Smooth muscle cell (in vitro differentiated cells): ENCODE data around the gene OCA2. TPM values are rescaled to one million over a fixed set of nuclear protein-coding genes. Genes with fewer than 3 reads are reported as not detected.

Experiments used
- DNase-seq: peaks from one replicate; lab custom pipeline; 2025; ENCODE audit not compliant: unreplicated experiment; lab: John Stamatoyannopoulos, UW
- H2AFZ ChIP-seq: fragments of 200-600 bp; sonication (generic); 2 replicates; pipeline ENCODE4 v1.6.0; 2016; ENCODE audit warnings: antibody characterized with exemption, low read depth, mild to moderate bottlenecking
- H3F3A ChIP-seq: fragments of 200-600 bp; sonication (generic); 2 replicates; pipeline ENCODE4 v1.6.0; 2017; ENCODE audit warnings: antibody characterized with exemption, low read depth
- H3K27ac ChIP-seq: fragments of 200-600 bp; sonication (generic); 2 replicates; pipeline ENCODE4 v1.5.1; 2016; ENCODE audit warnings: low read depth, mild to moderate bottlenecking
- H3K27me3 ChIP-seq: fragments of 200-600 bp; sonication (generic); 2 replicates; pipeline ENCODE4 v1.6.1; 2016; ENCODE audit warnings: low read depth, mild to moderate bottlenecking
- H3K36me3 ChIP-seq: fragments of 200-600 bp; sonication (generic); 2 replicates; pipeline ENCODE4 v1.5.1; 2016; ENCODE audit warnings: low read depth
- H3K4me1 ChIP-seq: fragments of 200-600 bp; sonication (generic); 2 replicates; pipeline ENCODE4 v1.5.1; 2016; ENCODE audit warnings: low read depth
- H3K4me2 ChIP-seq: fragments of 200-600 bp; sonication (generic); 2 replicates; pipeline ENCODE4 v1.6.0; 2016; ENCODE audit warnings: mild to moderate bottlenecking
- H3K4me3 ChIP-seq: fragments of 200-600 bp; sonication (generic); 2 replicates; pipeline ENCODE4 v1.5.1; 2016; ENCODE audit warnings: mild to moderate bottlenecking
- H3K79me2 ChIP-seq: fragments of 200-600 bp; sonication (generic); 2 replicates; pipeline ENCODE4 v1.6.0; 2016; ENCODE audit warnings: low read depth, mild to moderate bottlenecking
- H3K9ac ChIP-seq: fragments of 200-600 bp; sonication (generic); 2 replicates; pipeline ENCODE4 v1.6.0; 2016; ENCODE audit warnings: low read depth
- H3K9me3 ChIP-seq: fragments of 200-600 bp; sonication (generic); replicated peaks from 2 replicates; pipeline ENCODE4 v1.5.1; 2016; ENCODE audit warnings: low read depth
- H4K20me1 ChIP-seq: fragments of 200-600 bp; sonication (generic); 2 replicates; pipeline ENCODE4 v1.6.0; 2016; ENCODE audit warnings: low read depth
- CTCF ChIP-seq: fragments of 200-600 bp; sonication (generic); IDR thresholded peaks from 2 replicates; pipeline ENCODE4 v1.5.1; 2017; ENCODE audit warnings: borderline replicate concordance, mild to moderate bottlenecking, antibody characterized with exemption; ENCODE audit not compliant: insufficient read depth, poor library complexity, severe bottlenecking
- WGBS: methylation state at CpG from one replicate; pipeline ENCODE4 v1.1.7; 2016; ENCODE audit warnings: low lambda C conversion rate; 5-methylcytosine and 5-hydroxymethylcytosine counted together
- polyA plus RNA-seq: library from polyadenylated mRNA; unstranded; fragments of >200 nt; fragmentation: Nextera tagmentation; extraction: Ambion mirVana; gene quantifications from 2 replicates; pipeline ENCODE4 v1.2.1, GENCODE V29; 2016
- total RNA-seq: library from RNA; depleted of rRNA; stranded (reverse); fragments of >200 nt; gene quantifications from 2 replicates; pipeline ENCODE4 v1.2.3, GENCODE V29; 2014

OCA2 gene
- total and polyA plus RNA-seq, 2 experiments from 2014 or later: 0.16 TPM; not detected in 1

DNA sequence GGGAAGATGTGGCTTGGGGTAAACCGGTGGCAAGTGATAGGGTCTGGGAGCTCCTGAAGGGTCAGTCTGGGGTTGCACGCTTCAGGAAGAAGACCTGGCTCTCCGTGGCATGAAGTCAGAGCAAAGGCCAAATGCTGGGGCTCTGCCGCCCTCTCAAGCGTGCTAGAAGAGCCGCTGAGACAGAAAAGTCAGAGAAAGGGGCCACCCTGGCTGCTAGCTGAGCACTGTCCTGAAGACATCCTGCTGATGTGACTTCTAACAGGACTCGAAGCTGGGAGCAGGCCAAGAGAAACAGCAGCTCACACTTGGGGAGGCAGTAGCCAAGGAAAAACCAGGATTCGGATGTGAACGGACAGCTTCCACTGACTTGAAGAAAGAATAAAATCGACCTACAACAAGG lies 270.4 kb downstream of the OCA2 start:
- H3K9me3 ChIP-seq: no peaks in the 10 kb centered on the region
- 90% methylated on average over 10 of the region's 10 CpGs for WGBS
- no peaks in the 10 kb centered on the region for H3K4me1 ChIP-seq
- H3K4me3 ChIP-seq: no peak overlapping the region
- H3K79me2 ChIP-seq: no peaks in the 10 kb centered on the region
- H3K27me3 ChIP-seq: no peaks in the 10 kb centered on the region
- no peak overlapping the region for H3K4me2 ChIP-seq
- H3K27ac ChIP-seq: no peak overlapping the region
- no peak for DNase-seq
- peaks cover 4% of the 10 kb centered on the region for H3F3A ChIP-seq
- H3K9ac ChIP-seq: no peak overlapping the region
- TF ChIP-seq CTCF: no peak
- H3K36me3 ChIP-seq: no peaks in the 10 kb centered on the region
- no peaks in the 10 kb centered on the region for H4K20me1 ChIP-seq
- H2AFZ ChIP-seq: no peak overlapping the region

DNA sequence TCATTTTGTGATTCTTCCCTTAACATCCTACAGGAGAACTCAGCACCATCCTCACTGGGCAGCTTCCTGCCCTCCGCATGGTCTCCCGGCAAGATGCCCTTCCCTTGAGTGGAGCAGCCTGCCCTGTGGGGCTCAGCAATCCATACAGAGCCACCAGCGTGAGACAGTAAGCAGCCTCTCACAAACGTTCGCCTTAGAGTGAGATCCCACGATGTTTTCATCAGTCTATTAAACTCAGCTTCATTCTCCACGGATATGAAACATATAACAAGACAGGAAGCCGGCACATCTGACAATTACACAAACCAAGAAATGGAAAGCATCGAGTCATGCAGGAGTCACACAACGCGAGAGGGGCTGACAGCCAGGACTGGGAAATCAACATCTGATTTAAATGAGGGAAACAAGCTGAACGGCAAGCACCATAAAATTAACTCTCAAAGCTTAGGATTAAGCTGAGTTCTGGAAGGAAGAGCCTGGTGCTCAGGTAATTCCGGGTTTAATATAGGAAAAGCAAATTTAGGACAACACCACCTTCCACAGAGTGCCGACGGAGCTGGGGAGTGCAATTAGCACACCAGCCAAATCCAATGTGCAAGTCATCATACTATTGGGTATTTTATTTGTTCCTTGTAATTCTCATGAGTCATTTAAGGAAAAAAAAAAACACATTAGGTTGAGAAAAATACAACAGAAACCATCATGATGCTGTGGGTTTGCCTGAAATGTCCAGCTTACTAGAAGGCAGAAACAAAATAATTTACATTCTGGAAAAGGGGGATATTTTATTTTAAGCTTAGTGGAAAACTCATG lies 272.0 kb downstream of the OCA2 start:
- Histone ChIP-seq H3K9ac (peak overlapping the region; percentile 32), H3K4me1 (no peaks in the 10 kb centered on the region), H3K36me3 (no peaks in the 10 kb centered on the region), H2AFZ (peak overlapping the region; percentile 42), H3K27ac (peak overlapping the region; percentile 77), H3K4me2 (peak overlapping the region; percentile 42), H3F3A (peaks cover 4% of the 10 kb centered on the region), H3K27me3 (no peaks in the 10 kb centered on the region), H3K9me3 (no peaks in the 10 kb centered on the region), H3K4me3 (no peak overlapping the region), H4K20me1 (no peaks in the 10 kb centered on the region), H3K79me2 (no peaks in the 10 kb centered on the region)
- no peak for DNase-seq
- TF ChIP-seq CTCF: no peak
- 35% methylated on average over 15 of the region's 15 CpGs for WGBS

GRCh38 chr15:27826411-27826810 lies 272.7 kb downstream of the OCA2 start:
- Histone ChIP-seq H3F3A (peaks cover 4% of the 10 kb centered on the region), H3K79me2 (no peaks in the 10 kb centered on the region), H3K9me3 (no peaks in the 10 kb centered on the region), H3K4me2 (peak overlapping the region; percentile 42), H4K20me1 (no peaks in the 10 kb centered on the region), H3K27ac (peak overlapping the region; percentile 77), H3K4me3 (no peak overlapping the region), H3K27me3 (no peaks in the 10 kb centered on the region), H3K4me1 (no peaks in the 10 kb centered on the region), H3K36me3 (no peaks in the 10 kb centered on the region), H2AFZ (no peak overlapping the region), H3K9ac (peak overlapping the region; percentile 32)
- 29% methylated on average over 7 of the region's 7 CpGs for WGBS
- no peak for TF ChIP-seq CTCF
- no peak for DNase-seq

DNA sequence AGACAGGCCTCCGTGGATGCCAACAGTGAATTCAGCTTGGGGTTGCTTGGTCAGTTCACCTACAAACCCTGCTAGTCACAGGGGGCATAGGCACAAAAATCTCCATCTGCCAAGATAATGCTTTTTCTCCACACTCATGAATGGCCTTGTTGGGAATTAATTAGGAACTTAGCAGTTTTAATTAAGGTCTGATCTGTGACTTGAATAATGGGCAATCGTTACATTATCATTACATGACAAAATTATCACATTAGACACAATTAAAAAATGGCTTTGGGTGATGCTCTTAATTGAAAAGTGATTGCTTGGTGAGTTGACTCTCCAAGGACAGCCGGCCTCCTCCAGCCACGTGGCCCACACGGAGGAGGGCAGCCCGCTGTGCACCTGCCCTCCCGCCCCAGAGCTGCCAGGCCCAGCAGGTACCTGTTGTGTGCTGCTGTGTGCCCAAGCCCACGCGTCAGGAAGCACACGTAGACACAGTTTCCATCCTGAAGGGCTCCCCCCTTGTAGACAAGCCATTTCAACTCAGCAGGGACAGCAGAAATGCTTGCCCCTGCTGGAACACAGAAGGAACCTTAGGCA lies 274.2 kb downstream of the OCA2 start:
- no peaks in the 10 kb centered on the region for H4K20me1 ChIP-seq

More for the DNA sequence above, 274.2 kb downstream of the OCA2 start:
- no peaks in the 10 kb centered on the region for H3K36me3 ChIP-seq
- H3K27me3 ChIP-seq: no peaks in the 10 kb centered on the region
- no peak for DNase-seq
- H2AFZ ChIP-seq: no peak overlapping the region
- H3K27ac ChIP-seq: no peak overlapping the region
- peaks cover 4% of the 10 kb centered on the region for H3F3A ChIP-seq
- WGBS: 82% methylated on average over 10 of the region's 10 CpGs
- no peak overlapping the region for H3K4me2 ChIP-seq
- no peaks in the 10 kb centered on the region for H3K4me1 ChIP-seq
- H3K9me3 ChIP-seq: no peaks in the 10 kb centered on the region
- H3K79me2 ChIP-seq: no peaks in the 10 kb centered on the region
- H3K9ac ChIP-seq: no peak overlapping the region
- no peak overlapping the region for H3K4me3 ChIP-seq
- no peak for TF ChIP-seq CTCF
